GM23248 (cell line): ENCODE measurements around the gene POLR1H.

ENCODE experiments used
- EZH2 ChIP-seq: fragments of 200-600 bp; sonication (generic); IDR thresholded peaks from 2 replicates; pipeline ENCODE4 v1.6.1; 2018; ENCODE audit warnings: antibody characterized with exemption, mild to moderate bottlenecking; ENCODE audit not compliant: insufficient read depth, poor library complexity, severe bottlenecking
- EZH2phosphoT487 ChIP-seq: fragments of 200-600 bp; sonication (generic); IDR thresholded peaks from 2 replicates; pipeline ENCODE4 v1.6.1; 2018; ENCODE audit warnings: antibody characterized with exemption, moderate library complexity, mild to moderate bottlenecking, low read depth; ENCODE audit not compliant: insufficient read depth

GRCh38 chr6:30019819-30020218 lies 41.2 kb upstream of the POLR1H start:
- TF ChIP-seq EZH2 (no peak), EZH2phosphoT487 (no peak)
